Mesodermal cell (in vitro differentiated cells): ENCODE data around the gene RFX3.

Source experiments
- H3K27ac ChIP-seq: 2 replicates; pipeline ENCODE4 v1.7.0; 2013; ENCODE audit warnings: mild to moderate bottlenecking, low read depth, low read length, moderate library complexity; ENCODE audit not compliant: severe bottlenecking
- H3K36me3 ChIP-seq: 2 replicates; pipeline ENCODE4 v1.7.1; 2013; ENCODE audit warnings: mild to moderate bottlenecking, low read length, moderate library complexity; ENCODE audit not compliant: control insufficient read depth, insufficient read depth
- H3K4me1 ChIP-seq: one replicate; pipeline ENCODE4 v1.7.1; 2013; ENCODE audit warnings: mild to moderate bottlenecking, low read length; ENCODE audit not compliant: insufficient read depth, control insufficient read depth, poor library complexity, severe bottlenecking
- H3K4me3 ChIP-seq: 2 replicates; pipeline ENCODE4 v1.7.0; 2013; ENCODE audit warnings: low read length, control low read depth, mild to moderate bottlenecking; ENCODE audit not compliant: insufficient read depth, poor library complexity, severe bottlenecking; ENCODE audit errors: extremely low read depth
- H3K9me3 ChIP-seq: 2 replicates; pipeline ENCODE4 v1.7.1; 2013; ENCODE audit warnings: mild to moderate bottlenecking, low read length, moderate library complexity; ENCODE audit not compliant: control insufficient read depth
- WGBS, 2 experiments: methylation state at CpG; one replicate each; pipeline ENCODE4 v1.1.5; 2013; ENCODE audit warnings: missing lambda C conversion rate in 2 of 2; ENCODE audit not compliant: insufficient coverage in 2 of 2; 5-methylcytosine and 5-hydroxymethylcytosine counted together

RFX3 gene

GRCh38 chr9:3397766-3398165, 128.0 kb downstream of the RFX3 start:
- no peaks in the 10 kb centered on the region for H3K36me3 ChIP-seq
- H3K9me3 ChIP-seq, result no peaks in the 10 kb centered on the region
- no CpG with 5 or more reads among the region's 2 CpGs for WGBS, 2 experiments
- no peaks in the 10 kb centered on the region for H3K4me1 ChIP-seq
- H3K4me3 ChIP-seq, result no peak overlapping the region
- H3K27ac ChIP-seq, result no peak overlapping the region

- Histone ChIP-seq H3K9me3 (no peaks in the 10 kb centered on the region), H3K36me3 (peaks cover 18% of the 10 kb centered on the region), H3K4me3 (no peak overlapping the region), H3K4me1 (no peaks in the 10 kb centered on the region), H3K27ac (no peak overlapping the region)
- WGBS, 2 experiments, result 89 to 100% methylated on average over 1 to 2 of the region's 2 CpGs
These were observed 134.4 kb downstream of the RFX3 start for GRCh38 chr9:3391414-3391813.

GRCh38 chr9:3386753-3387152, 139.0 kb downstream of the RFX3 start:
- Histone ChIP-seq H3K4me1 (no peaks in the 10 kb centered on the region), H3K36me3 (peaks cover 15% of the 10 kb centered on the region), H3K4me3 (no peak overlapping the region), H3K9me3 (no peaks in the 10 kb centered on the region), H3K27ac (no peak overlapping the region)
- WGBS, 2 experiments, result no CpG with 5 or more reads among the region's 1 CpG

GRCh38 chr9:3385871-3386270, 139.9 kb downstream of the RFX3 start:
- H3K27ac ChIP-seq, result no peak overlapping the region
- no CpG with 5 or more reads among the region's 1 CpG for whole genome bisulfite sequencing, 2 experiments
- no peaks in the 10 kb centered on the region for H3K4me1 ChIP-seq
- peaks cover 8% of the 10 kb centered on the region for H3K36me3 ChIP-seq
- H3K4me3 ChIP-seq, result no peak overlapping the region
- H3K9me3 ChIP-seq, result no peaks in the 10 kb centered on the region

GRCh38 chr9:3371842-3372241, 154.0 kb downstream of the RFX3 start:
- 100% methylated on average over 1 of the region's 2 CpGs for WGBS, 2 experiments

GRCh38 chr9:3370715-3371114, 155.1 kb downstream of the RFX3 start:
- H3K4me1 ChIP-seq, result no peaks in the 10 kb centered on the region
- H3K27ac ChIP-seq, result no peak overlapping the region
- no peaks in the 10 kb centered on the region for H3K9me3 ChIP-seq
- no peaks in the 10 kb centered on the region for H3K36me3 ChIP-seq
- H3K4me3 ChIP-seq, result no peak overlapping the region

More at GRCh38 chr9:3371842-3372241, 154.0 kb downstream of the RFX3 start:
- Histone ChIP-seq H3K9me3 (no peaks in the 10 kb centered on the region), H3K4me1 (no peaks in the 10 kb centered on the region), H3K27ac (no peak overlapping the region), H3K4me3 (no peak overlapping the region), H3K36me3 (no peaks in the 10 kb centered on the region)

- Histone ChIP-seq H3K4me3 (no peak overlapping the region), H3K4me1 (no peaks in the 10 kb centered on the region), H3K27ac (peak overlapping the region; percentile 67), H3K9me3 (no peaks in the 10 kb centered on the region), H3K36me3 (no peaks in the 10 kb centered on the region)
- 100% methylated on average over 1 to 2 of the region's 2 CpGs for WGBS, 2 experiments
These were observed 158.6 kb downstream of the RFX3 start for GRCh38 chr9:3367185-3367584.

GRCh38 chr9:3361689-3362392, 164.0 kb downstream of the RFX3 start:
- no peak overlapping the region for H3K27ac ChIP-seq
- H3K4me3 ChIP-seq, result no peak overlapping the region
- WGBS, 2 experiments, result 90% methylated on average over 2 of the region's 2 CpGs; no CpG with 5 or more reads in 1 of the 2 experiments
- no peaks in the 10 kb centered on the region for H3K36me3 ChIP-seq
- H3K4me1 ChIP-seq, result no peaks in the 10 kb centered on the region
- no peaks in the 10 kb centered on the region for H3K9me3 ChIP-seq

GRCh38 chr9:3361116-3361515, 164.7 kb downstream of the RFX3 start:
- no peak overlapping the region for H3K27ac ChIP-seq
- no peak overlapping the region for H3K4me3 ChIP-seq
- no peaks in the 10 kb centered on the region for H3K4me1 ChIP-seq
- no peaks in the 10 kb centered on the region for H3K9me3 ChIP-seq
- 87 to 93% methylated on average over 3 of the region's 4 CpGs for WGBS, 2 experiments
- H3K36me3 ChIP-seq, result no peaks in the 10 kb centered on the region

GRCh38 chr9:3360245-3360644, 165.6 kb downstream of the RFX3 start:
- Histone ChIP-seq H3K27ac (no peak overlapping the region), H3K36me3 (no peaks in the 10 kb centered on the region), H3K4me3 (no peak overlapping the region), H3K4me1 (no peaks in the 10 kb centered on the region), H3K9me3 (no peaks in the 10 kb centered on the region)

- H3K36me3 ChIP-seq, result no peaks in the 10 kb centered on the region
These were observed 166.0 kb downstream of the RFX3 start for GRCh38 chr9:3359778-3360177.

More at GRCh38 chr9:3359778-3360177, 166.0 kb downstream of the RFX3 start:
- no peak overlapping the region for H3K4me3 ChIP-seq
- no peaks in the 10 kb centered on the region for H3K9me3 ChIP-seq
- no peaks in the 10 kb centered on the region for H3K4me1 ChIP-seq
- no peak overlapping the region for H3K27ac ChIP-seq
- no CpG with 5 or more reads among the region's 1 CpG for WGBS, 2 experiments
